ENCODE measurements around the gene CHADL.

The CHADL gene

DNA sequence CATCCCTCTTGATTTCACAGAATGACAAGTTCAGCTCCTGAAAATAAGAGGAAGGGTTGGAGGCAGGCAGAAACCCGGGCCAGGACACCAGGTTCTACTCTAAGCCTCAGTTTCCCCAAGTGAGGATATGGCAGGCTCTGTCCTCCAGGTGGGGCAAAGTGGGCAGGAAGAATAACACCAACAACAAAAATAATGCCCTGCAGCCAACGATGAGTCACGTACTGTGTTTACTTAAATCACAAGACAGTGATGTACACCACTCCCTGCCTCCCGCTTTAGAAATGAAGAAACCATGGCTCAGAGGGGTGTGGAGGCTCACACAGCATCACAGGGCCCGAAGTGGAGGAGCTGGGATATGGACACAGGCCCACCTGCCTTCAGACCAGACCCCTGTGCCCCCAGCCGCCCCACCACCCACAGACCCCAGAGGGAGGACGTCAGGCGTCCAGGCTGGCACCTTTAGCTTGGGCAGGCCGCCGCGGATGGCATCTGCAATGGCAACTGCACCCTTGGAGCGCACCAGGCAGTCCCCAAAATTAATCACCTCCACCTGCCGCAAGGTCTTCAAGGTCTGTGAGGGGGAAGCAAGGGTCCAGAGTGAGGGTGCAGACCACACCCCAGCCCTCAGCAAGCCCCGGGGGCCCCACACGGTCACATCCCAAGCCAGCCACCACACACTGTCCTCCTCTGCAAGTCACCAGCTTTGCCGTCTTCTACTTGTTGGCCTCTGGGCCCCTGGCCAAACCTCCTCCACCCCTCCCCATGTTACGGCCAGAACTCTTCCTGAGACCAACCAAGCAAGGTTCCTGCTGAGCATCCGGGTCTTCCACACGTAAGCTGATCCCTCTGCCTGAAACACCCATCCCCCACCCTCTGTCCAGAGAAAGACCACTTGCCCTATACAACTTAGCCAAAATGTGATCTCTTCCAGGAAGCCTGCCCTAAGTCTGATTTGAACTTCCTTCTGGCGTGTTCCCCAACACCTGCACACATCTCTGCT is 15.8 kb upstream of the CHADL start:
- DNase-seq, result no peak

DNA sequence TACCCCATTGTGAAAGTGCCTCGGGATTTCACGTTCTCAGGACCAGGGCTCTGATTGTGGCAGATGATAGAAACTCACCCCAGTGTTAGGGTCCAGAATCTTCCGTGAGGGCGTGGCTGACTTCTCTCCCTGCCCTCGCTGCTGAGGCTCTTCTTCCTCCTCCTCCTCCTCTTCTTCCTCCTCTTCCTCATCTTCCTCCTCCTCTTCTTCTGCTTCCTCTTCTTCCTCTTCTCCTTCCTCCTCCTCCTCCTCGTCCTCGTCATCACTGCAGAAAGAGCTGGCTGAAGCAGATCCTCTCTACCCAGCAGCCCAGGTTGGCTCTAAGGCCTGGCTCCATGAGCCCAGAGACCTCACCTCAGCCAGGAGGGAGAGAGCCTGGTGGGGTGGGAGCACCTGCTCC is 13.5 kb upstream of the CHADL start:
- no peak for DNase-seq

- DNase-seq, result no peak
Observed at GRCh38 chr22:41252365-41252764, 11.6 kb upstream of the CHADL start.

DNA sequence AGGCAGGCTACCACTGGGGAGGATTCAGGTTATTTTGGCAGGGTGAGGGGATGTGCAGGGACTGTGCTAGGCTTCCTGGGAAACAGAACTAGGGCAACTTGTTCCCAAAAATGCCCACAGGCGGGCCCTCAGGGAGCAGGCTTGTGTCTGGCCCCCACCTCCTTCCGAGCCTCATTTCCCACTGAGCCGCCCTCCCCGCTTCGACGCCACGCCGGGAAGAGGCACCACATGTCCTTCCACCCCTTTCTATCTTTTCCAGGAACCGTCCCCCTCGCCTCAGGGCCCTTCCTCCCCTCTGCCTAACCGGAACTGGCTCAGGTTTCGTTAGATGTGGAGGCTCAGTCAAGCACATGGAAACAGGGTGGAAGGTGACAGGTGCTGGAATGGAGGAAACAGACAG is 9.4 kb upstream of the CHADL start:
- no peak for DNase-seq

DNA sequence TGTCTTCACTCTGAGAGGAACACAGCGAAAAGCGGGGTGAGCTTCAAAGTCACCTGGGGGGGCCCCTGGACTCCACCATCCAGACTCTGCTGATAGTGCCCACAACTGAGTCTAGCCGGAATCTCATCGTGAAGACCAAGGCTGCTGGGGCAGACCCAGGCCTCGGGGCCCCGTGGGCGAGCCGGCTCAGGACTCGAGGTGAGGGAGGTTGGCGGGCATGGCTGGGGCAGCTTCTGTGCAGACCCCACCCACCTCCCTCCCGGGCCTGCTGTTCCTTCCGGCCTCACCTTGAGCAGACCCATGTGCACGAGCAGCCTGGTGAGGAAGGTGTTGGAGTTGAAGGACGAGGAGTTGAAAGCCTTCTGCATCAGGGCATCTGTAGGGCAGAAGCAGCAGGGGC is 8.7 kb upstream of the CHADL start:
- DNase-seq, result no peak

DNA sequence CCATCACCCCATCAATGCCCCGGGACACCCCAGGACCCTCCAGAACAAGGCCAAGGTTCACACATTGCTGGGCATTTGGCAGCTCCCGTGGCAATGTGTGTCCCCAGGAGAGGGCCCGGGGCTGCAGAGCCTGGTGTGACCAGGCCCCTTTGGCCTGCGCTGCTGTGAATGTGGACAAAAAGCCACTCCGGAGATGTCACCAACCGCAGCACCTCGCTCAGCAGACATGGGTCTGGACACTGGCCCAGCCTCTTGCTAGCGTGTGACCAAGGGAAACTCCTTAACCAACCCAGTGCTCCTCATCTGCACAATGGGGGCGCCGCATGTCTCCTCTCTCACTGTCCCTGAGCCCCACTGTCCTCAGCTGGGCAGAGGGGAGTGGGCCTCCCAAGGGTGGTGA is 8.0 kb upstream of the CHADL start:
- DNase-seq, result no peak

- DNase-seq, result no peak
Observed at GRCh38 chr22:41248314-41248713, 7.6 kb upstream of the CHADL start.

DNA sequence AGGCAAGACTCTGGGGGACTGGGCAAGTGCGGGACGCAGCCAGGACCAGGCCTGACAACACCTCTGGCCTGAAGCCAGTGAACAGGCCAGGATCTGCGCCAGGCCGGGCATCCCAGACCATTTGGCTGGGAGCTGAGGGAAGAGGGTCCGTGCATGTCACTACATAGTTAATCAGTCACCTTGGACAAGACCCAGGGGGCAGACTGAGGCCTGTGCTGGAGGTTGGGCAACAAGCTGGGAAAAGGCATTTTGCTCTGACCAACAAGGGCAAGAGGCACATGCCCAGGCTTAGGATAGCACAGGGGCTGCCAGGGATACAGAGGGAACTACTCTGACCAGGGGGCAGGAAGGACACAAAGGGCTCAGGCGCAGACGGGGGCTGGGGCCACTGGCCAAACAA is 7.0 kb upstream of the CHADL start:
- DNase-seq, result no peak

- DNase-seq, result no peak
Observed at GRCh38 chr22:41245917-41246499, 5.3 kb upstream of the CHADL start.

DNA sequence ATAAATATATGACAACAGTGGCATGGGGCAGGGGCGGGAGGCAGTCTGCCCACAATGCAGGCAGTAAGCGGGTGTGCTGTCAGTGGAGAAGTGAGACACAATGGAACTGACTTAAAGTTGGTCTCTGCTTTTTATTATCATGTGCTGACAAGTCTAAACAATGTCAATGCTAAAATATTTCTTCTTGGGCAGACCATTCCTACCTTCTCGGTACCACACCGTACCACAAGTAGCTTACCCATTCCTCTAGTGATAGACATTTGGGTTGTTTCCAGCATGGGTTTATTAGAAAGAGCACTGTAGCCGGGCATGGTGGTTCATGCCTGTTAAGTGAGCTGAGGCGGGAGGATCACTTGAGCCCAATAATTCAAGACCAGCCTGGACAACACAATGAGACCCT is 2.6 kb upstream of the CHADL start:
- DNase-seq, result no peak

- DNase-seq, result no peak
Observed at GRCh38 chr22:41242396-41243117, 1.8 kb upstream of the CHADL start.

DNA sequence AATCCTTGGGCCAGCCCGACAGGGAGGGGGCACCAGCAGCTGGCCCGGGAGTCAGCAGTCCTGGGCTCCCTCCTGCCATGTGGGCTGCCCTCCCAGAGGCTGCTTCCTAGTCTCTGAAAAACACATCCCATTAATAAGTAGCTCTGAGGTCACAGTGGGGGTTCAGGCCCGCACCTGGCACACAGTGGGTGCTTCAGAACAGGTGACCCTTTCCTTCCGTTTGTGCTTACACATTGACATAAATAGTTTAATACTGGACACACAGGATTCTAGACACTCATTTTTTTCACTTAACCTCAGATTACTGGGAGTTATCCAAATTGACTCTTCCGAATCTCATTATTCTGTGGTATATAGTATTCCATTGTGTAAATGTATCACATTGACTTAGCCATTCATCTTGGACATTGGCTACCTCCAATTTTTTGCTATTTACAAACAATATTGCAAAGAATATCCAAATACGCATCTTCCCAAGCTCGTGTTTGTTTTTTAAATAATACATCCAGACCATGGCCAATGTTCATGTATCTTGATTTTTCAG is 474 bp upstream of the CHADL start:
- no peak for DNase-seq

DNA sequence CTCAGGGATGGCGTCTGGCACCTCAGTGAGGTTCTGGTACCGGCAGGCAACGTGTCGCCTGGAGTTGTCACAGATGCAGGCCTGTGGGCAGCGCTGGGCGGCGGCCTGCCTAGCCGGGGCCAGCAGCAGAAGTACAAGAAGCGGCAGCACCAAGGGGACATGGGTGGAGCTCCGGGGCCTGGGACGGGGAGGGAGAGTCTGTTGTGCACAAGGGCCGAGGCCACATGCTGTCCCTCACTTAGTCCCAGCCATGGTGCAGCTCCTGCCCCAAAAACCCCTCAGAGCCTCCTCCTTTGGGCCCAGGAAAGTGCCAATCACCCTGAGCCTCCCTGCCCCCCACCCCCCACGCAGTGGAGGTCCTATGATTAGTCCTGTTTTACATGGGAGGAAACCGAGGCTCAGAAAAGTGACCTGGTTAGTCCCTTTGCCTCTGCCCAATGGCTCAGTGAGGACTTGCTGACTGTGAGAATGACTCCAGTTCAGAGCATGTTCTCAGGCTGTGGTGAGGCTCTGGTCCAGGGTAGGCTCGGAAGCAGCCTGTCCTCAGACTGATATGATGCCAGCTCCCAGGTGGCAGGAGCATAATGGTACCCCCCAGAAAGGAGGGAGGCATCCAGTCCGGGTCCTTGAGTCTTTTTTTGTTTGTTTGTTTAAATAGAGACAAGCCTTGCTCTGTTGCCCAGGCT is 1.1 kb downstream of the CHADL start:
- DNase-seq, result no peak

GRCh38 chr22:41238570-41239442 is 1.9 kb downstream of the CHADL start:
- no peak for DNase-seq

GRCh38 chr22:41237707-41238569 is 2.8 kb downstream of the CHADL start:
- peak; percentile 84 to 85 for DNase-seq

GRCh38 chr22:41237036-41237706 is 3.6 kb downstream of the CHADL start:
- DNase-seq, result no peak

DNA sequence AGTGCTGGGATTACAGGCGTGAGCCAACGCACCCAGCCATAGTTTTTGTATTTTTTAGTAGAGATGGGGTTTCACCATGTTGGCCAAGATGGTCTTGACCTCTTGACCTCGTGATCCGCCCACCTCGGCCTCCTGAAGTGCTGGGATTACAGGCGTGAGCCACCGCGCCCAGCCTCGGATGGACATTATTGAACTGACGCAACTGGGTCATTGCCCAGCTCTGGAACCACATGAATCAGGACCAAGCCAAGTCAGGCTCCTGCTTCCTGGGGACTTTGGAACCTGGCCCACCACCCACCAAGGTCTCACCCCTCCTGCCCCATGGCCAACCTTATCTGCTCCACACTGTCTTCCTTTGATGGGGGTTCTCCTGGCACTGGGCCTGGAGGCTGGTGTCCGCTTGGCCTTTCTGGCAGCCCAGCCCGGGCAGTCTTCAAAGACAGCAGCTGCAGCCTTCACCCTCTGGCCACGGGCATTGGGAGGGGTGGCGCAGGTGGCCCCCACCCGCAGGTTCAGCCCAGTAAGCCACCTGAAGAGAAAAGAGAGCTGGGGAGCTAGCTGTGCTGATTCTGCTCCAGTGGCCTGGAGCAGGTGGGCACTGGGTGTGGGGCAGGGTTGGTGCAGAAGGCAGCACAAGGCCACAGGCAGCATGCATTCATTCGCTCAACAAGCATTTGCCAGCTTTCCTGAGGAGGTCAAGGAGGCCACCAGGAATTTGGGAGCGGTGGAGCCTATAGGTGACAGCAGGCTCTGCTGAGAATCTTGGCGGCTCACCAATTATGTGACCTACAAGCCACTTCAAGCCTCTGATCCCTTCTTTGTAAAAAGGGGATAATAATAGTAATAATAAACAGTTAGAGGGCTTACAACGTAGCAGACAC is 5.7 kb downstream of the CHADL start:
- DNase-seq, result no peak

DNA sequence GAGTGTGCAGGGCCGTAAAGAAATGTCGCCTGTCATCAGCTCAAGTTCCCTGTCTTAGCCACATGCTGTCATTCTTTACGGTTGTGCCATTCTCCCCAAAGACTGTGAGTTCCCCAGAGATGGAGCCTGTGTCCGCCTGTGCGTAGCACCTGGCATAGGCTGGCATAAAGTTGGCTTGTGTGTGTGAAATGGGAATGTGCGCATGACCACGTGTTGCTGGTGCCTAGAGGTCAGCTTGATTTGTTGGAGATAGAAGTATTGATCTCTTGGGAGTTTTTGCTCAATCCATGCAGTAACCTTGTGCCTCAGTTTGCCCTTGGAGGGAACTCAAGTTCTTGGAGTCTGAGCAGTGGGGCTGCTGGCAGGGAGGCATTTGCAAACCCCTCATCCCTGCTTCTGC is 9.4 kb downstream of the CHADL start:
- no peak for DNase-seq

DNA sequence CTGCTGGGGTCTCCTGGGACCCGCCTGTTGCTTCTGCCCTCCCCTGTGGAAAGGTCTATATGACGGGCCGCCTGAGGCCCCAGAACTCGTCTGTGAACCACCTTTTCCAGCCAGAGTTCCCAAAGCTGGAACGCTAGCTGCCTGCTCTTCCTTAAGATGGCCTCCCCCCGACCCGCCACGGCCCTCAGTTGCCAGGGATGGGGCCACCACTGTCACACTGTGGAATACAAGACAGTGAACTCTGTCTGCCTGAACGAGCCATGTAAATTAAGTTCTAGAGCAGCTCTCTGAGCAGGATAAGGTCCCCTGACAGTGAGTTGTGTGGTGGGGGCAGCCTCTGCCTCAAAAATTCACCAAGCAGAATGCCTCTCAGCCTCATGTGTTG is 10.3 kb downstream of the CHADL start:
- no peak for DNase-seq
